ENCODE measurements around the gene LCE4A. TPM values are rescaled to one million over a fixed set of nuclear protein-coding genes. Genes with fewer than 3 reads are reported as not detected.

Gene LCE4A
- total and polyA plus RNA-seq, 10 of the 15 experiments (the other 5 are each of a cell fraction or from before 2014, with no cell fraction given): not detected

GRCh38 chr1:152752225-152752624 is 44.3 kb downstream of the LCE4A start:
- Histone ChIP-seq H2AFZ (ENCODE audit: control insufficient read depth, low read depth, low read length) (no peak overlapping the region), H4K20me1 (ENCODE audit: control insufficient read depth, insufficient read depth) (no peaks in the 10 kb centered on the region), H3K27me3 (replicated peaks in 1 of 2; ENCODE audit: control insufficient read depth in 2 of 2, insufficient read depth in 2 of 2, low read length in 1 of 2) (no peaks in the 10 kb centered on the region), H3K9me3 (replicated peaks; ENCODE audit: control insufficient read depth, insufficient read depth, low read length) (no peaks in the 10 kb centered on the region), H3K79me2 (ENCODE audit: control insufficient read depth, insufficient read depth, low read length) (no peaks in the 10 kb centered on the region), H3K9ac (ENCODE audit: control insufficient read depth, insufficient read depth, low read length) (no peak overlapping the region), H3K4me3 (no peak overlapping the region), H3K36me3 (ENCODE audit: control insufficient read depth in 2 of 2, insufficient read depth in 2 of 2, low read length in 1 of 2) (no peaks in the 10 kb centered on the region), H3K27ac (ENCODE audit: control insufficient read depth, insufficient read depth) (no peak overlapping the region), H3K4me1 (ENCODE audit: control insufficient read depth, insufficient read depth, low read length) (no peaks in the 10 kb centered on the region), H3K4me2 (ENCODE audit: control insufficient read depth, insufficient read depth) (no peak overlapping the region)
- ChIA-PET SMC1A (ENCODE audit: uncharacterized antibody, unreplicated experiment) (no interaction called here), RAD21 (ENCODE audit: unreplicated experiment) (no interaction called here), CTCF (interaction anchor here (0.6 to 1.4 kb wide), 3 partner anchors 118 to 471 kb away, joined by 3 read pairs; no protein-coding TSS in a partner anchor), POLR2A (no interaction called here)
- 0% methylated on average over 1 of the region's 1 CpG for WGBS (ENCODE audit: insufficient coverage, insufficient replicate concordance, low lambda C conversion rate, missing lambda C conversion rate)
- no TSS peak for BruUV-seq (replicated peaks)
- intact Hi-C loops (cut with micrococcal nuclease; ENCODE audit: unreplicated experiment): no loop called here
- DNase-seq (ENCODE audit: low read depth, low spot score) (no peak), ATAC-seq (no peak), FAIRE-seq (no peak)
- in situ Hi-C loops (cut with MboI): no loop called here
- TF ChIP-seq KDM1A (IDR thresholded peaks at IDR 0.05; ENCODE audit: borderline replicate concordance) (no peak), CREB1 (IDR thresholded peaks at IDR 0.05; ENCODE audit: low read depth) (no peak), CHD1 (IDR thresholded peaks at IDR 0.05; ENCODE audit: low read depth, low read length) (no peak), CREM (IDR thresholded peaks at IDR 0.05; ENCODE audit: low read depth) (no peak), POLR2A (IDR thresholded peaks at IDR 0.05; ENCODE audit: low read depth, low read length) (no peak), USF2 (IDR thresholded peaks at IDR 0.05; ENCODE audit: borderline replicate concordance, low read depth, low read length) (no peak), SREBF1 (IDR thresholded peaks at IDR 0.05; ENCODE audit: low read length) (no peak), HDAC6 (IDR thresholded peaks at IDR 0.05; ENCODE audit: unreplicated experiment) (no peak), ZZZ3 (IDR thresholded peaks at IDR 0.05; ENCODE audit: control insufficient read depth, insufficient read length, low read depth) (no peak)
- TF ChIP-seq, protein P1, sequence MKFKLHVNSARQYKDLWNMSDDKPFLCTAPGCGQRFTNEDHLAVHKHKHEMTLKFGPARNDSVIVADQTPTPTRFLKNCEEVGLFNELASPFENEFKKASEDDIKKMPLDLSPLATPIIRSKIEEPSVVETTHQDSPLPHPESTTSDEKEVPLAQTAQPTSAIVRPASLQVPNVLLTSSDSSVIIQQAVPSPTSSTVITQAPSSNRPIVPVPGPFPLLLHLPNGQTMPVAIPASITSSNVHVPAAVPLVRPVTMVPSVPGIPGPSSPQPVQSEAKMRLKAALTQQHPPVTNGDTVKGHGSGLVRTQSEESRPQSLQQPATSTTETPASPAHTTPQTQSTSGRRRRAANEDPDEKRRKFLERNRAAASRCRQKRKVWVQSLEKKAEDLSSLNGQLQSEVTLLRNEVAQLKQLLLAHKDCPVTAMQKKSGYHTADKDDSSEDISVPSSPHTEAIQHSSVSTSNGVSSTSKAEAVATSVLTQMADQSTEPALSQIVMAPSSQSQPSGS (IDR thresholded peaks at IDR 0.05; ENCODE audit: low read length): no peak
- TF ChIP-seq, protein P2, sequence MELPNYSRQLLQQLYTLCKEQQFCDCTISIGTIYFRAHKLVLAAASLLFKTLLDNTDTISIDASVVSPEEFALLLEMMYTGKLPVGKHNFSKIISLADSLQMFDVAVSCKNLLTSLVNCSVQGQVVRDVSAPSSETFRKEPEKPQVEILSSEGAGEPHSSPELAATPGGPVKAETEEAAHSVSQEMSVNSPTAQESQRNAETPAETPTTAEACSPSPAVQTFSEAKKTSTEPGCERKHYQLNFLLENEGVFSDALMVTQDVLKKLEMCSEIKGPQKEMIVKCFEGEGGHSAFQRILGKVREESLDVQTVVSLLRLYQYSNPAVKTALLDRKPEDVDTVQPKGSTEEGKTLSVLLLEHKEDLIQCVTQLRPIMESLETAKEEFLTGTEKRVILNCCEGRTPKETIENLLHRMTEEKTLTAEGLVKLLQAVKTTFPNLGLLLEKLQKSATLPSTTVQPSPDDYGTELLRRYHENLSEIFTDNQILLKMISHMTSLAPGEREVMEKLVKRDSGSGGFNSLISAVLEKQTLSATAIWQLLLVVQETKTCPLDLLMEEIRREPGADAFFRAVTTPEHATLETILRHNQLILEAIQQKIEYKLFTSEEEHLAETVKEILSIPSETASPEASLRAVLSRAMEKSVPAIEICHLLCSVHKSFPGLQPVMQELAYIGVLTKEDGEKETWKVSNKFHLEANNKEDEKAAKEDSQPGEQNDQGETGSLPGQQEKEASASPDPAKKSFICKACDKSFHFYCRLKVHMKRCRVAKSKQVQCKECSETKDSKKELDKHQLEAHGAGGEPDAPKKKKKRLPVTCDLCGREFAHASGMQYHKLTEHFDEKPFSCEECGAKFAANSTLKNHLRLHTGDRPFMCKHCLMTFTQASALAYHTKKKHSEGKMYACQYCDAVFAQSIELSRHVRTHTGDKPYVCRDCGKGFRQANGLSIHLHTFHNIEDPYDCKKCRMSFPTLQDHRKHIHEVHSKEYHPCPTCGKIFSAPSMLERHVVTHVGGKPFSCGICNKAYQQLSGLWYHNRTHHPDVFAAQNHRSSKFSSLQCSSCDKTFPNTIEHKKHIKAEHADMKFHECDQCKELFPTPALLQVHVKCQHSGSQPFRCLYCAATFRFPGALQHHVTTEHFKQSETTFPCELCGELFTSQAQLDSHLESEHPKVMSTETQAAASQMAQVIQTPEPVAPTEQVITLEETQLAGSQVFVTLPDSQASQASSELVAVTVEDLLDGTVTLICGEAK (IDR thresholded peaks at IDR 0.05; ENCODE audit: borderline replicate concordance): no peak

Data from GM12878 (cell line).